Adrenal gland (tissue), 12 donors: ENCODE data around the gene PDE4DIP. TPM values are rescaled to one million over a fixed set of nuclear protein-coding genes. Genes with fewer than 3 reads are reported as not detected.
"Not testable (repeated sequence)": the region's sequence is repeated elsewhere in the genome, so short reads cannot be mapped to it uniquely, and the experiment has no call there.

ENCODE experiments used
- DNase-seq, 7 donors: peaks; one replicate each; pipeline ENCODE4 v3.0.0-alpha.2; 2019 to 2020
- H3K27ac ChIP-seq, 5 donors: fragments of 200-600 bp; sonication (generic) in 4 of 5; 1 replicate in 3 of 5; 2 replicates in 2 of 5; pipeline versions ENCODE4 v1.5.1 to v1.8.0; 2016 to 2020; ENCODE audit warnings: mild to moderate bottlenecking in 1 of 5
- H3K27me3 ChIP-seq: fragments of 200-600 bp; 2 replicates; pipeline ENCODE4 v1.8.0; 2021
- H3K36me3 ChIP-seq, 2 donors: fragments of 200-600 bp; replicated peaks in 1 of 2; 1 replicate in 1 of 2; 2 replicates in 1 of 2; pipeline versions ENCODE4 v1.5.1 to v1.8.0; 2018 to 2022
- H3K4me1 ChIP-seq, 2 donors: fragments of 200-600 bp; replicated peaks in 1 of 2; 1 replicate in 1 of 2; 2 replicates in 1 of 2; pipeline versions ENCODE4 v1.5.1 to v1.8.0; 2018 to 2021
- H3K4me3 ChIP-seq, 4 donors: fragments of 200-600 bp; sonication (generic) in 3 of 4; one replicate each; pipeline ENCODE4 v1.5.1; 2016 to 2018
- H3K9me3 ChIP-seq, 3 donors: fragments of 200-600 bp; sonication (generic) in 1 of 3; replicated peaks in 1 of 3; 1 replicate in 2 of 3; 2 replicates in 1 of 3; pipeline versions ENCODE4 v1.5.1 to v1.8.0; 2016 to 2021
- WGBS, 4 donors: extraction: QIAGEN DNeasy Blood & Tissue Kit in 2 of 4; methylation state at CpG; one replicate each; pipeline versions ENCODE4 v1.1.5 to v1.1.7; 2013 to 2017; 5-methylcytosine and 5-hydroxymethylcytosine counted together
- intact Hi-C, 2 donors: fragments of 100-400 bp; cut with DNase I; formaldehyde crosslinking; loops; one replicate each; pipeline versions ENCODE4 v1.14.1 to v1.15.0; 2022 to 2023
- polyA plus RNA-seq, 3 donors: library from polyadenylated mRNA; stranded (reverse); fragments of 200-250 nt in 2 of 3; fragments of 350-450 nt in 1 of 3; fragmentation: Illumina TruSeq in 1 of 3; extraction: RNeasy Lipid Tissue Mini Kit (QIAGEN cat#74804) in 1 of 3; gene quantifications; one replicate each; pipeline ENCODE4 v1.2.3, GENCODE V29; 2013 to 2014
- total RNA-seq, 9 donors: library from RNA; depleted of rRNA in 4 of 9; stranded (reverse); fragments of >200 nt in 4 of 9; fragments of 120-200 nt in 1 of 9; fragmentation: NEBNext Ultra II Directional in 1 of 9; extraction: Animal tissue kit (Norgen Biotek cat#: 25700) in 1 of 9; gene quantifications; one replicate each; pipeline versions ENCODE4 v1.1.0 to v1.2.4, GENCODE V29; 2013 to 2023
- donor health status: healthy with polysubstance abuse.
- donor health status: Bipolar disorder and iron deficiency.
- donor health status: DM: yes; HTN: yes; CAD: no.
- donor health status: DM: no; HTN: no; CAD: no.
- donor health status: DM: no; HTN: no; CAD: no.
- donor health status: DM: yes; HTN: yes; CAD: no.

Gene PDE4DIP
- total and polyA plus RNA-seq, 12 donors = 6.1 to 31.9 (median 22.2) TPM

DNA sequence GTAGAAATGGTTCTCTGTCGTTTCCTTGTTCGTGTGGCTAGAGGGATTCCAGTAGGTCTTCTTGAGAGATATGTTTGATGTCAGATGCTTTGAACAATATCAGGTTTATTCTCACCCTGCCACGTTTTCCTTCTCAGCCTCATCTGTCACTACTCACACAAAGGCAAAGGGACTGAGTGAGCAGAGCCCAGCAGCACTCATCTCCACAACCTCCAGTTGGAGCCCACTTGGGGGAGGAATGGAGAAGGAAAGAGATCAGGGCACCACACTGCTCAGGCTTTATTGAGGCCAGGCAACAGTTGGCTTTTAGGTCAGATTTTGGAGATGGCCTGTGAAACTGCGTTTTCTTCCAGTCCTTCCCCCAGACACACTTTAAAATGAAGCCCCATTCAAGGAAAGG lies 840 bp downstream of the PDE4DIP start:
- H3K4me1 ChIP-seq, H3K4me3 ChIP-seq, intact Hi-C loops, DNase-seq, H3K27ac ChIP-seq, H3K36me3 ChIP-seq, H3K9me3 ChIP-seq, H3K27me3 ChIP-seq: not testable (repeated sequence)
- WGBS, 4 donors = no CpG with 5 or more reads among the region's 4 CpGs

DNA sequence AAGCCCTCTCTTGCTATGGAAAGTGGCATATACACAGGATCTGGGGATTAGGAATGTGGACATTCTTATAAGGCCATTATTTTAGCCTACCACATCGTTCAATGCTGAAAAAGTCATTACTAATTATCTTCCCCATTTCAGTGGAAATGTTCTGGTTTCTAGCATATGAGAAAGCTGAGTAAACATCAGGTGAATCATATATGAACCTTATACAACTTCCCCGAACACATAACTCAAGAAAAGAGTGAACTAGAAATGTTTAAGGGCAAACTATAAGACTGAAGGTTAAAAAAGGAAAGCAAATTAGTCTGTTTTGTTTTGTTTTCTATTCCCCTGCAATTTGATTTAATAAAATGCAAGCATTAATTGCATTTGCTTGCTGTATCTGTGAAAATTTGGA lies 6.1 kb downstream of the PDE4DIP start:
- H3K4me3 ChIP-seq, H3K4me1 ChIP-seq, H3K9me3 ChIP-seq, intact Hi-C loops, H3K27ac ChIP-seq, H3K36me3 ChIP-seq, DNase-seq, H3K27me3 ChIP-seq: not testable (repeated sequence)
- no CpG with 5 or more reads among the region's 2 CpGs for WGBS, 4 donors

DNA sequence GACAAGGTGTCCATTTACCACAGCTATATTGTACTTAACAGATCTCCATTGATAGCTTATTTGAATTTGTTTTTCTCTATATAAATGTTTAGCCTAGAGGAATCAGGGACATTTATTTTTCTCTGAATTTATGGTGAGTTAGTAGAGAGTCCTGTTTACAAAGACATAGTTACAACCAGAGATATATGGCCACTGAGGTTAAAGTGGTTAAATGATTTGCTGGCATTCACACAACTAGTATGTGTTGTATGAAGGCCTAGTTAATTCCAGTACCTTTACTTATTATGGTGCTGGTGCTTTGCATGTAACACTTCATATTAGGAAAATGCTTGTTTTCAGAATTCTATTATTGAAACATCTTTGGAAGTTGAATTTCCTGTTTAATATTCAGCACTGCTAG lies 6.6 kb downstream of the PDE4DIP start:
- H3K27me3 ChIP-seq, H3K27ac ChIP-seq, intact Hi-C loops, H3K9me3 ChIP-seq, H3K36me3 ChIP-seq, DNase-seq, H3K4me3 ChIP-seq, H3K4me1 ChIP-seq: not testable (repeated sequence)

DNA sequence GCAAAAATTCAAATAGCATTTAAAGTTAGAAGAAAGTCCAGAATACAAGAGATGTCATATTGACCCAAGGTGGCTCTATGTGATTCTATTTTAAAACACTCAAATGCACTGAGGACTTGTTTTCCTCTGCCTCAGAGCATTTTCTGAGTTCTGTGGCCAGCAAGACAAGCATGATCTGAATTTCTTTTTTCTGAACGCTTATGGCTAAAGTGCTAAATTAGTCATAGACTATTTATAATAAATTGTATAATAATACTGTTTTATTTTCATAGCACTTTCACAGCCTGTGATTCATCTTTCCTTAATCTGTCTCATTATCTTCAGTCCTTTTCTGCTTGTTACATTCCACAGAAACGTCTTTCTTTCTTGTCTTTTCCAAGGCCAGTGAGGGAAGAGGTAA lies 7.5 kb downstream of the PDE4DIP start:
- H3K36me3 ChIP-seq, DNase-seq, H3K27me3 ChIP-seq, intact Hi-C loops, H3K4me1 ChIP-seq, H3K27ac ChIP-seq, H3K4me3 ChIP-seq, H3K9me3 ChIP-seq: not testable (repeated sequence)
- no CpG with 5 or more reads among the region's 2 CpGs for WGBS, 4 donors

DNA sequence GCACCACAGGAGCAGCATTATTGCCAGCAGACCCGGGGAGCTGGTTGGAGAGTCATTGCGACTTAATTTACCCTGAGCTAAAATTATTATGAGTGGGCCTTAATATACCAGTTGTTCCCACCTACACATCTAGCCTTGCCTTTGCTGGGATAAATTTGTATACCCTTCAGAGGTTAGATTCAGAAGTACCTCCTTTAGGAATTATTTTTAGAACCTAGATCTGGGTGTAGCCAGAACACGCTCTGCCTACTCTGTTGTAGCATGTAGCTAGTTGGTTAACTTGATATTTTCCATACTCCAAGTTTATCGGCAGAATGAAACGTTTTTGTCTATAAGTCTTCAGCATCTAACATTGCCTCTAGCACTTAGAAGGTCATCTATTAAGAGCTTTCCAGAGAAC lies 9.1 kb downstream of the PDE4DIP start:
- H3K27me3 ChIP-seq, DNase-seq, intact Hi-C loops, H3K4me1 ChIP-seq, H3K9me3 ChIP-seq, H3K27ac ChIP-seq, H3K4me3 ChIP-seq, H3K36me3 ChIP-seq: not testable (repeated sequence)
- WGBS, 4 donors = no CpG with 5 or more reads among the region's 5 CpGs

DNA sequence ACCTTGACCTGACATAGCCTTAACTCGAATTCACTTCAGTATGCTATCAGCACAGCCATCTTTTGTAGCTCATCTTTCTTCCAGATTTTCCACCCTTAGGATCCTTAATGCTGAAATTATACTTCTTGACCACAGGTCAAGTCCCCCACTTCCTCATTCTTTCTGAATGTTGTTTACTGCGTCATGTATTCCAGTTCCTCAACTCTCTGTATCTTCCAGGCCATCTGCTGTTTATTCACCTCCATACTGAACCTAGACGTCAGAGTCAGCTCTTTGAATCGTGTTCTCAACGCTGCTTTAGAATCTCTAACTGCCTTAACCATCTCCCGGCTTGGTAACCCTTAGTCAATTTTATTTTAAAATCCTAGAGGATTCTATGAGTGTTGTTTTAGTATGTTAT lies 9.8 kb downstream of the PDE4DIP start:
- intact Hi-C loops, H3K4me1 ChIP-seq: not testable (repeated sequence)

DNA sequence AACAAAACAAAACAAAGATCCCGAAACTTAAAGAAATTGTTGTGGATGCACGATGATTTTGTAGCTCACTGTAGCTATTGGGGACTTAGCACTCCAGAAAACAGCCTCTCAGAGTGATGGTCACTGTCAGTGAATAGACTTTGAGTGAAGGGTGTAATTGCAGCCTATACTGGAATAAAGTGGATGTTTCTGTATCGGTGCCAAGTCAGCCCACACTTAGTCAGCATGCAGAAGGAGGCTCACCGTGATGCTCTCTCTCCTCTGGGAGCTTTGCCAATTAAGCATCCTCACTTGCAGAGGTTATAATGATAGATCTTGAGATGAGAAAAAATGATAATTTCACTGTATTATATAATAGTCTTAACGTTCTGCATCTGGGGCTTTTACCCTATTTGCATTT lies 11.1 kb downstream of the PDE4DIP start:
- H3K27me3 ChIP-seq, DNase-seq, H3K36me3 ChIP-seq, H3K4me1 ChIP-seq, H3K27ac ChIP-seq, intact Hi-C loops, H3K4me3 ChIP-seq, H3K9me3 ChIP-seq: not testable (repeated sequence)
- no CpG with 5 or more reads among the region's 5 CpGs for WGBS, 4 donors

More for the DNA sequence above, 9.8 kb downstream of the PDE4DIP start:
- not testable (repeated sequence) for H3K27ac ChIP-seq, H3K9me3 ChIP-seq, H3K4me3 ChIP-seq, DNase-seq, H3K27me3 ChIP-seq, H3K36me3 ChIP-seq
- WGBS, 4 donors = no CpG with 5 or more reads among the region's 6 CpGs

DNA sequence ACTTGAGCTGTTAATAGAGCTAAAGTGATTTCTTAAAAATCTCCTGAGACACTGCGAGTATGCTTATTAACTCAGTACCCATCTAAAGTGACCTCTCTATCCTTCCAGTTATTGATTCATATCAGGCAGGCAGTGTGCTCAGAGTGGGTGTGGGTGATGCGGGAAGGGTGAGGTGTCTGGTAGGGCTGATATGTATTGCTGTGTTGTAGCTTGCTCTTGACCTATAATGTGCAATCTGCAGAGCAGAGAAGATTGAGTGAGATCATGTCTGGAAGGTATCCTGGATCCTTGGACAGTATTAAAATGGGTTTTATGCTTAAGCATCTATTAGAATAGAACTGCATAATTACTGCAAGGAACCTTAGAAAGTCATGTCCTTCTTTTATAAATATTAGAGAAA lies 15.8 kb downstream of the PDE4DIP start:
- H3K27ac ChIP-seq, intact Hi-C loops, H3K9me3 ChIP-seq, H3K27me3 ChIP-seq, H3K36me3 ChIP-seq, H3K4me3 ChIP-seq, DNase-seq, H3K4me1 ChIP-seq: not testable (repeated sequence)
- WGBS, 4 donors = no CpG with 5 or more reads among the region's 2 CpGs

DNA sequence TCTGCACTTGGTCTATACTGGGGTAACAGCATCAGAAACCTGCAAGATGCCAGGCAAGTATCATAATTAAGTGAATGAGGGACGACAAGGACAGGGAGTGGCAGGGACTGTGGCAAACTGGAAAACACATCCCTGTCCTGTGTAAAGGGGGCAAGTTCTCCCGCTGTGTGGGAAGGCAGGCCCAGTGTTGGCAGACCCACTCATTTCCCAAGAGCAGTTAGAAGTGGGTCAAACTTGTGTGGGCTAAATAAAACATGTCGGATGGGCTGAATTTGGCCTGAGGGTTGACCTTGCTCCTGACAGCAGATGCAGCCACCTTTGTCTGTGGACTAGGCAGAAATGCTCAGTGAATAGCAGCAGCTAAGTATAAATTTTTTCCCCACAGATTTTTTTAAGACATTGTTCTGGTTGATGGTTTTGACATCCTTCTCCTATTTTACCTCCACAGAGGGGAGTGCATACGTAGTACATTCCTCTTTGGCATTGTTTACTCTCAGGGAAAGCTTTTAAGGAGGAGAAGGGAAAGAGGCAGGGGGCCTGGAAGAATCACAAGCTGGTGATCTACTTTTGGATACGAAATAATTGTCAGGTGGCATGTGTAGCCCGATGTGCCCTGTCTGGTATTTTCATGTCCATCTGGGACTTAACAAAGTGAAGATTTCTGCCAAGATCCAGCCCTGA lies 16.5 kb downstream of the PDE4DIP start:
- H3K27me3 ChIP-seq, H3K4me3 ChIP-seq, H3K27ac ChIP-seq, H3K9me3 ChIP-seq, intact Hi-C loops, H3K36me3 ChIP-seq, DNase-seq, H3K4me1 ChIP-seq: not testable (repeated sequence)
- WGBS, 4 donors = no CpG with 5 or more reads among the region's 6 CpGs

DNA sequence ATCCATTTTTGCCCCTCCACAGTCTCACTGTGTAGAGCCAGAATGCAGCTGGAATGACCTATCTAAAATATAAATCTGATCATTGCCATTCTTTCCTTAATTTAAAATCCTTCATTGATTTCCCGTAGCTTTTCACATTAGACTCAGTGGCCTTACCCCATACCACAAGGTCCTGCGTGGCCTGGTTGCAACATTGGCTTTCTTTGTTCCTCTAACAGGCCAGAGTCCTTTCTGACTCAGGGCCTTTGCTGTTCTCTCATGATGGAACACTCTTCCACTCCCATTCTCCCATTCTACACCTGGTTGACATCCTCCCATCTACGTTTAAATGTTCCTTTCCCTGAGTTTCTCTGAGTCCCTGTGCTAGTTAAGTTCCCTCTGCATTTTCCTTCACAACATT lies 18.4 kb downstream of the PDE4DIP start:
- WGBS, 4 donors = no CpG with 5 or more reads among the region's 3 CpGs
- intact Hi-C loops, H3K9me3 ChIP-seq, H3K36me3 ChIP-seq, H3K27ac ChIP-seq, H3K4me1 ChIP-seq, DNase-seq, H3K4me3 ChIP-seq, H3K27me3 ChIP-seq: not testable (repeated sequence)

DNA sequence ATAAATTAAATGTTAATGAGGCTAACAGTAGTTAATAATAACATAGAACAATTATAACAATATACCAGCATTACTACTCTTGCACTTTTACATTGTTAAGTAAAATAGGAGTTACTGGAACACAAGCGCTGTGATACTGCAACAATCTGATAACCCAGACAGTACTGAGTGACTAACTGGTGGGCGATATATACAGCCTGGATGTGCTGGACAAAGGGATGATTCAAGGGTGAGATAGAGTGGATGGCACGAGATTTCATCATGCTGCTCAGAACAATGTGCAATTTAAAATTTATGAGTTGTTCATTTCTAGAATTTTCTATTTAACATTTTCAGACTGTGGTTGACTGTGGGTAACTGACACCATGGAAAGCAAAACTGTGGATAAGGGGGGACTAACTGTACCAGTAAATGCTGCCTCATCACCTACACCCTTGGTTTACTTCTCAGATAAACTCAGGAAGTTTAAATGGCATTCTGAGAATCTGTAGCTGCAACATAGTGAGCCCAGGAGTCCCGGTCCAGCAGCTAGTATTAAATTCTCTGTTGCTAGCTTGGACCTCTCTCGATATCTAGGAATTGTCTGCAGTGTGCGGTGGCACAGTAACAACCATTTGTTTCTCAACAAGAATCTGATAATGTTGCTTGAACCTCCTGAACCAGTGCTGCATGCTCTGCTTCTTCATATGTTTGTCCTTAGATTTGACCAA lies 24.9 kb downstream of the PDE4DIP start:
- intact Hi-C loops, H3K4me1 ChIP-seq, H3K27me3 ChIP-seq, H3K4me3 ChIP-seq, H3K27ac ChIP-seq, H3K9me3 ChIP-seq, H3K36me3 ChIP-seq, DNase-seq: not testable (repeated sequence)
- no CpG with 5 or more reads among the region's 6 CpGs for WGBS, 4 donors

DNA sequence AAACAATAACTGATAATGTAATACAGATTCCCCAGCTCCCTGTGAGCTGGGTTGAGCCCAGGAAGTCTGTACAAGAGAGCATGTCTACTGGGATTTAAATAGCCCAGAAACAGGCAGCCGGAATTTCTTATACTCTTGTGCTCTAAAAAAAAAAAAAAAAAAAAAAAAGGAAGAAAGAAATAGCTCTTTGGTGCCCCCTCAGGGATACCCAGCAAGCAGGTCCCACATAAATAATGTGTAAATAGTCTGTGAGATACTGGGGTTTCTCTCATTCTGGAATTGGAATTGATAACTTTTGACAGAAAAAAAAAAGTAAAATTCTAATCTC lies 25.4 kb downstream of the PDE4DIP start:
- H3K36me3 ChIP-seq, H3K27me3 ChIP-seq, DNase-seq, H3K9me3 ChIP-seq, intact Hi-C loops, H3K27ac ChIP-seq, H3K4me1 ChIP-seq, H3K4me3 ChIP-seq: not testable (repeated sequence)
- WGBS, 4 donors = no CpG with 5 or more reads among the region's 1 CpG
